Right ventricle myocardium inferior (tissue), 1 donor: ENCODE results near the gene PHF20. TPM values are rescaled to one million over a fixed set of nuclear protein-coding genes. Genes with fewer than 3 reads are reported as not detected.
"Not testable (repeated sequence)": the region's sequence is repeated elsewhere in the genome, so short reads cannot be mapped to it uniquely, and the experiment has no call there.

Experiments
- ATAC-seq: fragments of 200-7000 bp; cut with Tn5 transposase; one replicate; pipeline ENCODE4 v1.9.1; 2020; ENCODE audit warnings: mild to moderate bottlenecking, moderate library complexity
- DNase-seq: peaks from one replicate; pipeline ENCODE4 v3.0.0; 2021; ENCODE audit errors: missing footprints
- intact Hi-C: fragments of 100-400 bp; cut with DNase I; formaldehyde crosslinking; loops from one replicate; pipeline ENCODE4 v1.11.0; 2022
- long read RNA-seq: library from polyadenylated mRNA; unstranded; transcript quantifications from one replicate; pipeline ENCODE4 v2.0.0, GENCODE V29; 2021
- total RNA-seq: library from RNA; stranded (reverse); fragmentation: NEBNext Ultra II Directional; extraction: Animal tissue kit (Norgen Biotek cat#: 25700); gene quantifications from one replicate; pipeline ENCODE4 v1.2.1, GENCODE V29; 2021
- donor health status: DM: no; HTN: yes; CAD: no; lungs with severe emphysema.

PHF20 gene
- total RNA-seq: 36.7 TPM
- long read RNA-seq, partial matches to known transcripts: 5 of 9 reads
- long read RNA-seq, other reads (novel, unspliced or antisense): 3 of 9 reads

DNA sequence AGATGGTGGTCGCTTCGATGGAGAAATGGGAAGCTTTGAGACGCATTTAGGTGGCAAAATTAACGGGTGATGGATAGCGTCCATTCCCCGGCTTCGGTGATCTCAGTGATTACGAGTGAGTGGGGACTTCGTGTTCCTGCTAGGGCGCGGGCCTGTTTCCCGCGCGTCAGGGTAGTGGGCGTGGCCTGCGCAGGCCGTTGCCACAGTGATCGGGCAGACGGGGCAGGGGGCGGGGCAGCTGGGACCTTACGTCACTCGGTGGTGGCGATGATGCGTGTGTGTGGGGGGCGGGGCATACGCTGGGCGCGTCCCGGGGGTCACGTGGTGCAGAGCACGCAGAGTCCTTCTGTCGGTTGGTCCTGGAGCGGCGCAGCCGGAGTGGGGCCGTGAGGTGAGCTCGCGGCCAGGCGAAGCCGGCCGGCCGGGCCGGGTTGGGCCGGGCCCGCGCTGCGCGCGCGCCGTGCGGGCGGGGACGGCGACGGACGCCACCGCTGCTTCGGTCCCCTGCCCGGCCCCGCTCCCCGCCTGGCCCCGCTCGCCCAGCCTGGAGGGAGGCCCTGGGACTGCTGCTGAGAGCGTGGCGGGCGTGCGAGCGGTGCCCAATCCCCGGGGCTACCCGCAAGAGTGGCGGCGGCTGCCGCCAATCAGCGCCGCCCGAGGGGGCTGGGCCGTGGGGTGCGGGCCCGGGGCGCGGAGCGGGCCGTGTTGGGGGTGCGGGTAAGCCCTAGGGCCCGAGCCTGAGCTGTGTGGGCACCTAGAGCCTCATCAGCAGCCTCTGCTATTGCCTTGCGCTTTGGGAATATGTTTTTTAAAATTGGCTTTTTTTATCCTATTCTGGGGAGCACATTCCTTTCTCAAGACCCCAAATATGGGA is at the start of gene PHF20:
Gene PHF20, plus strand, starts transcription at position 327 of the 874 bp plus-strand sequence. CDS start 29,508 bp downstream, outside the sequence.
- ATAC-seq (peak; percentile 87), DNase-seq (peak; percentile 99)
- intact Hi-C loops: loop anchor here (1.0 kb wide), 1 partner anchor 30 kb away; the partner anchor contains the start of gene RBM39

DNA sequence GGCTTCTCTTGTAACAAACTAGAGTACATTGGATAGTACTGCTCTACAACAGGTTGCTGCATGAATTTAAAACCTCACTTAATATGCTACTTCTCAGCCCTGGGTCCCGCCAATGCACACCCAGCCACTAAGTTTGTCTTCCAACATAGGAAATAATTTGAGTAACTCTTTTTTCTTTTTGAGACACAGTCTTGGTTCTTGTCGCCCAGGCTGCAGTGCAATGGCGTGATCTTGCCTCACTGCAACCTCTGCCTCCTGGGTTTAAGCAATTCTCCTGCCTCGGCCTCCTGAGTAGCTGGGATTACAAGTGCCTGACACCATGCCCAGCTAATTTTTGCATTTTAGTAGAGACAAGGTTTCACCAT is 48.6 kb upstream of the PHF20 start:
- ATAC-seq, intact Hi-C loops, DNase-seq: not testable (repeated sequence)

DNA sequence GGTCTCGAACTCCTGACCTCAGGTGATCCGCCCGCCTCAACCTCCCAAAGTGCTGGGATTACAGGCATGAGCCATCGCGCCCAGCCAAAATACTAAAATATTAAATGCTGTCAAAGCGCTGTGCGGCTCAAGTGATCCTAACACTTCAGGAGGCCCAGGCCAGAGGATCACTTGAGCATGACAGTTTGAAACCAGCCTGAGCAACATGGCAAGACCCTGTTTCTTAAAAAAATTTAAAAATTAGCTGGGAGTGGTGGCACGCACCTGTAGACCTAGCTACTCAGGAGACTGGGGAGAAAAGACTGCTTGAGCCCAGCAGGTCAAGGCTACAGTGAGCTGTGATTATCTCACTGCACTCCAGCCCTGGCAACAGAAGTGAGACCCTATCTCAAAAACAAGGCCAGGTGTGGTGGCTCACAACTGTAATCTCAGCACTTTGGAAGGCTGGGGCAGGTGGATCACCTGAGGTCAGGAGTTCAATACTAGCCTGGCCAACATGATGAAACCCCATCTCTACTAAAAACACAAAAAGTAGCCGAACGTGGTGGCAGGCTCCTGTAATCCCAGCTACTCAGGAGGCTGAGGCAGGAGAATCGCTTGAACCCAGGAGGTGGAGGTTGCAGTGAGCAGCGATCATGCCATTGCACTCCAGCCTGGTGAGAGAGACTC is 48.0 kb upstream of the PHF20 start:
- ATAC-seq, DNase-seq, intact Hi-C loops: not testable (repeated sequence)

DNA sequence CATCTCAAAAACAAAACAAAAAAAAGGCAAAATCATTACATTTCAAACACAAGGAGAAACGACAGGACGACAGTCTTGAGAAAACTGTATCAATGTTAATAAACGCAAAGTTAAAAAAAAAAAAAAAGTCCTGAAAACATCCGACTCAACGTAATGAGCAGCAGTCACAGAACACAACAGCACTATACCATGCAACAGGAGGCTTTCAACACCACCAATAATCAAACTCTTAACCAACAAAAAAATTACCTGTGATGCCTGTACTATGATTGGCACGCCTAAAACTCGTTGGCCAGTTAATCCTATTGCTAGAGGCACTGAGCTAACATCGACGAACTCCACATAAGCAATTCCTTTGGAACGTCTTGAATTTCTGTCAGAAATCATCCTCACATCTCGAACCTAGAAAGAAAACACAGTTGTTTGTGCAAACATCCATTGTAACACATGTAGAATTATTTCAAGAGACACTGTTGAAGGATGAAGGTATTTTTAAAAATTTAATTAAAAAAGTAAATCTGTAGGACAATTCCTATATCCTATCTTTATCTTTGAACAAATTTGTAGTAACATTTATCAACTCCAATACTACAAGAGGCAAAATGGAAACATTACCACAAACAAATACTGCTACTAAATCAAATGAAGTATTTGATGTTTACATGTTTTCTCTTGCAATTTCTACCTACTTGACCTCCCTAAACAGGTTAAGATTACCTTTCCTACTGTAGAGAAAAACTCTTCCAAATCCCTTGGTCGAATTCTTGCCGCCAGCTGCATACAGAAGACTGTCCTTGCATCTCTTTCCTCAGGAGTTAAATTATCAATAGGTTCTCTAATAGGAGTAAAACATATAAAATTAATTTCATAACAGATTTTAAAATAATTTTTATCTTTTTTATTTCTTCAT is 47.2 kb upstream of the PHF20 start:
- DNase-seq (no peak), ATAC-seq (no peak)
- intact Hi-C loops: no loop called here

DNA sequence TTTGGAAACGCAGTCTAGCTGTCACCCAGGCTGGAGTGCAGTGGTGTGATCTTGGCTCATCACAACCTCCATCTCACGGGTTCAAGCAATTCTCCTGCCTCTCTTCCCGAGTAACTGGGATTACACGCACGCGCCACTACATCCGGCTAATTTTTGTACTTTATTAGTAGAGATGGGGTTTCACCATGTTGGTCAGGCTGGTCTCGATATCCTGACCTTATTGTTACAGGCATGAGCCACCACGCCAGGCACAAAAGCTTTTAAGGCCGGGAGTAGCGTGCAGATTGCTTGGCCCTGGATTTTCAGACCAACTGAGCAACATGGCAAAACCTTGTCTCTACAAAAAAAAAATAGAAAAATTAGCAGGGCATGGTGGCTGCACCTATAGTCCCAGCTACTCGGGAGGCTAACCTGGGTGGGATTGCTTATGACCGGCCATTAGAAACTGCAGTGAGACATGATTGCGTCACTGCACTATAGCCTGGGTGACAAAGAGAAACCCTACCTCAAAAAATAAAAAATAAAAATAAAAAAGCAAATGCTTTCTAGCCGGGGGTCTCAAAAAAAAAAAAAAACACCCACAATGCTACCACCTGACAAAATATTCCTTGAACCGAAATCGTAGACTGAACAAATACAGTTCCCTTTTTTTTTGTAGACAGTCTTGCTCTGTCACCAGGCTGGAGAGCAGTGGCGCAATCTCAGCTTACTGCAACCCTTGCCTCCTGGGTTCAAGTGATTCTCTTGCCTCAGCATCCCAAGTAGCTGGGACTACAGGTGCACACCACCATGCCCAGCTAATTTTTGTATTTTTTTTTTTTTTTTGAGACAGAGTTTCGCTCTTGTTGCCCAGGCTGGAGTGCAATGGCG is 44.7 kb upstream of the PHF20 start:
- DNase-seq (no peak), ATAC-seq (no peak)
- intact Hi-C loops: no loop called here

DNA sequence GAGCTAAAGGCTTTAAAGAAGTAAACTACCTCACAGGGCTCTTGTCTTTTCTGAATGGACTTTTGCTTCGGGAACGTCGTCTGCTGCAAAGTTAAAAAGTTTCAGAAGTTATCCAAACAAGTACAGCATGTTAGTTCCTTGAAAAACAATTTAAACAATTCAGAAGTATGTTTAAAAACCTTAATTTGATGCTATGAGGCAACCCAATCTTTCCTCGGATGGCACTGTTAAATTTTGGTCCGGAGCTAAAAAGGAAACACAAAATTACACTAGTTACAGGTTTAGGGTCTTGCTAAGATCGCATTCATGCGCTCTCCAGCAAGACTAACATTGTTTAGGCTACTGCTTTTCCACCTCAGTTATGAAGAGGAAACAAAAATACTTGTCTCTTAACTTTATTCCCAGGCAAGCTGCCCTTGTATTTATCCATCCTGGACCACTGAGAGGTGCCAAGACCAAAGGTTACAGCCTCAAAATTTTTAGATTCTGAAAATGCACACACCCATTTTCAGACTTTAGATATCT is 42.5 kb upstream of the PHF20 start:
- ATAC-seq: no peak

DNA sequence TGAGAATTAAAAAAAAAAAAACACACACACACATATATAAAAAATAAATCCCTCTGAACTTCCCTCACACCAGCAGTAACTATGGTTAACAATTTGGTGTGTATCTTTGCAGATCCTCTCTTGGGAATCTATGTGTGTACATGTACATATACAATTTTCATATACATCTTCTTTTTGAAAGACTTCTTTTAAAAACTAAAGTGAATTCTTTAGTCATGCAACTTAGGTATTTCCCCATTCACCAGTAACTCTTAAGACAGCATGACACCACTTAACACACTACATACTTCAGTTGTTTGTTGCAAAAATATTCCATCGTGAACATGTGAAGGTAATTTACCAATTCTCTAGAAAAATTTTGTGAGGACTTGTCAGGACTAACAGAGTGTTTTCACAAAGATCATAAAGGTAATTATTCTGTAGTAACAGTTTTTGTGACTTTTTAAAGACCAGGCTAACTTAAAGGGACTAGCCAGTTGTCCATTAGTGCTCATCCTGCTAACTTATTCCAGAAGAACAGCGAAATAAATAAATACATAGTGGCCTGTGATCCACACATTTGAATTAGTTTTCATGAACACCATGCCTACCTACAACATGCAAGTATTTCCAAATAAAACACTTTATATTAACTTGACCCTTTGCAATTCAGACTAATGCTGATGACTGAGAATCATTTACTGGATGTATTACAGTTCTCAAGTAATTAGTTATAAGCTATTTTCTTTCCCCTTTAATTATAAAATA is 41.8 kb upstream of the PHF20 start:
- ATAC-seq: no peak
- DNase-seq: no peak
- intact Hi-C loops: loop anchor here (10.0 kb wide), 1 partner anchor 265 kb away; no protein-coding TSS in a partner anchor

More for the DNA sequence above, 42.5 kb upstream of the PHF20 start:
- no peak for DNase-seq
- intact Hi-C loops: no loop called here

DNA sequence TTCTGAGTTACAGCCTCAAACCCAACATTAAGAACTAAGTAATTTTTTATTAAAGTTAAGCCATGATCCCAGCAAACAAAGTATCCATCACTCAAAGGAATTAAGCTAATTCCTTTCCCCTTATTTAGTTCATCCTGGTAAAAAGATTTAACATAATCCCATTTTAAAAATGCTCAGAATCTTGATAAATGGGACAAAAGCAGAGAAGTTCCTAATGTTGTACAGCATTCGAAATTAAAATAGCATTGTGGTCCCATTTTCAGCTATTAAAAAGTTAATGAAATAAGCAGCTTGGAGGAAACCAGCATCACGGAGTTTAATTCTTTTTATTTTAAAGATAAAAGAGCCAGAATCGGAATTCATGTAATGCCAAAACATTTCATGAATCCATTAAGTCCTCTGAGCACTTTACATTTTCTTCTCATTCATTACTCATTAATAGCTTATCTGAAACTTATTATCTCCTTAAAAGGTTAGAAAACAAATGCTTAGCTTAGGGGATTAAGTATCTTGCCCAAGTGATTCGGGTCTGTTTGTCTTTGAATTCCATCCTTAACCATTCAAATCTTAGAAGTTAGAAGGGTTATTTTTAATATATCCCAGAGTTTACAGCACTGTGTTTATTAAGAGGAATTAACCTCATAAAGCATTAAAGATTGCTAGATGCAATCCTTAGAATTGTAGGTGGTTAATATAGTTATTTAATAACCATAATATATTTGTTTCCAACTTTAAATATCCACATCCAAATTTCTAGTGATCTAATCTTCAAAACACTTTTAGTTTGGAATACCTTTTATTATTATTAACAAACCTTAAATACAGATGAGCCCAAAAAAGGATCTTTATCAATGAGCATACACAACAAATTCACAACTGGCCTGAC is 41.0 kb upstream of the PHF20 start:
- no peak for DNase-seq
- no peak for ATAC-seq
- intact Hi-C loops: loop anchor here (10.0 kb wide), 1 partner anchor 266 kb away; no protein-coding TSS in a partner anchor

DNA sequence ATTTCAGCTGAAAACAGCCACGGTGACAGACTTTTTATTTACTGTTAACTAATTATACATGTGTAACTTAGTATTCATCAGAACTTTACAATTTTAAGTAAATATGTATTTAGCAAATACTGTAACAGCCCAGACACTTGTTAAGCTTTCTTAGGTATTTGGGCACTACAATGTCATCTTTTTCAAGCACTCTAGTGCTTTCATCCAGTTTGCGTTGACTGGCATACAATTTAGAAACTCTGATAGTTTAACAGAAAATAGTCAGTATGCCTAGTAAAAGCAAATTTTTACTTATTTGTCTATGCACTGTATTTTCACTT is 40.4 kb upstream of the PHF20 start:
- ATAC-seq: no peak
- intact Hi-C loops: loop anchor here (10.0 kb wide), 1 partner anchor 267 kb away; no protein-coding TSS in a partner anchor

DNA sequence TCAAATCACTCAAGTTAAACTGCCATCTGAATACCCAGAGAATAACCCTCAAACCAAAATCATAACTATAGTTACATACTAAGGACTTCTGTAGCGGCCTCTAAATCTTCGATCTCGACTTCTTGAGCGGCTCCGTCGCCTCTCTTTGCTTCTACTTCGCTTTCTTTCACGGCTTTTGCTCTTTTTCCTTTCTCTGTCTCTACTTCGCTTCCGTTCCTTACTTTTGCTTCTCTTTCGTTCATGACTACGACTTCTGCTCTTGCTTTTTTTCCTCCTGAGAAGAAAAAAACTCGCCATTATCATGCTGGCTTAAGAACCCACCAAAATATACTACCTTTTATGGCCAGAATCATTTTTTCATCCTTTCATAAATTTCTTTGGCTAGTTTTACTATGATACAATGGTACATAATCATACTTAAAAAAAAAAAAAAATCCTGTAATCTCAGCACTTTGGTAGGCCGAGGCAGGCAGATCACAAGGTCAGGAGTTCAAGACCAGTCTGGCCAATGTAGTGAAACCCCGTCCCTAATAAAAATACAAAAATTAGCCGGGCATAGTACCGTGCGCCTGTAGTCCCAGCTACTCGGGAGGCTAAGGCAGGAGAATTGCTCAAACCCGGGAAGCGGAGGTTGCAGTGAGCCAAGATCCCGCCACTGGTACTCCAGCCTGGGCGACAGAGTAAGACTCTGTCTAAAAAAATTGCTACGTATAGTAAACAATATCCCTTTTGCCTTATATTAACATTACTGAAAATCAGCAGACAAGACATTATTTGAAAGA is 39.8 kb upstream of the PHF20 start:
- DNase-seq: no peak
- intact Hi-C loops: loop anchor here (10.0 kb wide), 1 partner anchor 267 kb away; no protein-coding TSS in a partner anchor
- ATAC-seq: no peak

More for the DNA sequence above, 40.4 kb upstream of the PHF20 start:
- no peak for DNase-seq

DNA sequence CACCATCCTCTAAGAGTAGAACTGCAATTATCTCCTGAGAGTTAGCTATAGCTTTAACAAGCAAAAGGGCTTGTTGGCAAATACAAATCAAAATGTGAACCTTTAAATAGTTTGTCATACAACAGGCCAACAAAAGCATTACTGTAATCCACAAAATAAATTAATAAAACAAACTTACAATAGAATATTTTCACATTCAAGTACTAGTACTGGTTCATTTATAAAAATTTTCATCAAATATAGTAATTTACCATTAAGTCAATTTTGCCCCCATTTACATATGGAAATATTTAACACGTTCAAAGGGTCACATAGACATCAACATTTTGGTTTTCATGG is 39.2 kb upstream of the PHF20 start:
- ATAC-seq: no peak
- DNase-seq: no peak
- intact Hi-C loops: loop anchor here (10.0 kb wide), 1 partner anchor 268 kb away; no protein-coding TSS in a partner anchor

DNA sequence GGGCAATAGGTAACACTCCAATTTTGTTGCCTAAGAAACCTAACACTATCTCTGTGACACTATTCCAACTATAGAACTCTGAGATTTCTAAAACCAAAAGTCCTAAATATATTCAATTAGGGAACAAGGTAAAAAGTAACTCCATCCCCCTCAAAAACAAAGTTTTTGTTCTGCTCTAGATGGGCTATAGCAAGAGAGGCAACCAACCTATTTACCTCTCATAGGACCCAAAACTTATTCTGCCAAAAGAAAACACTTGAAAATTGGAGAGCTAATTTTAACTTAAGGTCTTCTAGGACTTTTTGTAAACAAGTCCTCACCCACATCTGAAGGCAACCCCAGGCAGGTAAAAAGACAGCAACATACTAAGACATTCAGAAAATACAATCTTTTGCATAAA is 37.4 kb upstream of the PHF20 start:
- DNase-seq: no peak
- intact Hi-C loops: loop anchor here (10.0 kb wide), 1 partner anchor 270 kb away; no protein-coding TSS in a partner anchor
- ATAC-seq: no peak

DNA sequence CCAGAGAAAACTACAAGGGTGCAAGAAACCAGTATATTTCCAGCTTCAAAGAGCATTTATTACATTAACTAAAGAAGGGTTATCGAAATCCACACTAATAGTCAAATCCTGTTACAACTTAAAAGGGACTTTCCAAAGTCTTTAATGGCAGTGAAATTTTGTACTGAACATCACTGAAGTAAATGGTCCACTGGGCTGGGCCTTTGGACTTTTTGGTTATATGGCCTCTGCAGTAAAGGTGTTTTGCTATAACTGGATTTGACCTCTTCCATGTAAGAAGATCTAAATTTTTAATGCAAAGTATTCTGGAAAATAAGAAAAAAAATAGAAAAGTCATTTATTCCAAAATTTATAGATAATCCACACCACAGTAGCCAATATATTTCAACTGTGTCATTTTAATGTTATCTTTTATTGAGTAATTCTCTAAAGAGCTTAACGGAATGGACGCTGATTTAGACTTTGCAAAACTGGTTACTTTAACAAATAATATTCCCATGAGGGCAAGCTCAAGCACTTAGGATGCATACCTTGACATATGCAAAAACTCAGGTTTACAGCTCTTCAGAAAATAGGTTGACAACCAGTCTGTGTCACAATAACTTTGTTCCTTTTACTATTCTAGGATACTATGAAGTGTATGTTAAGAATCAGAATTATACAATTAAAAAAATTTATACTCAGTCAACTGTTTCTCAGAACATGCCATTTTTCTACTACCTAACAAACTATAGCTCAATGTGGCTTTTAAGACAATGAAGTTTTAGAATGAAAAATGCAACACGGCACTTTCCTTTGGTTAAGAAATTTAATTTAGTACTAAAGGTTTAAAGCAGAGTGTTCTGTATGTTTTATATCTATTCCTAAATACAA is 36.8 kb upstream of the PHF20 start:
- ATAC-seq (no peak), DNase-seq (no peak)
- intact Hi-C loops: loop anchor here (5.0 to 10.0 kb wide), 2 partner anchors 33 to 270 kb away; no protein-coding TSS in a partner anchor

DNA sequence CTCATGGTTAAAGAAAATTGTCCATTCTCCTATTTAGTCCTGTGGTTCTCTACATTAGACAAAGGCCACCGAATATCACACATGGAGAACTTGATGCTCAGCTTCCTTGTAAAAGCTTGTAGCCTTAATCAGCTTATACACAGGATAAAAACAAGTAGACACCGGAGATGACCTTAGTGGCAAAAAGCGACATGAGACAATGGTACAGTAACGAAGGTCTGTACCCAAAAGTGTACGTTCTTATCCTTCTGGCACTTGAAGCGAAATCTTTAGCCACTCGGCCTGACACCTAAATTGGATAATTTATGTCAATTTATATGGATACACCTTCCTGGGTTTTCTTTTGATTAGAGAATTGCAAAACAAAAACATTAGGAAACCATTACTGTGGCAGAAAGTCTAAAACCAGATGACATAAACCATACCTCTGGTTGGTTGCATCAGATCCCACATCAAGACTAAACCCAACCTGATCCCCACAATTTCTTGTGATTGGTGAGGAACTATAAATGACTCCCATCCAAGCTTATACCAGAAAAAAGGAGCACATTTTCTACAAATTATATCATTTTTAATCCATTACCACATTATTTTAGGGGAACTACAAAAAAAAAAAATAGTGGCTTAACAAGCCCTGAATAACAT is 35.9 kb upstream of the PHF20 start:
- DNase-seq (no peak), ATAC-seq (no peak)
- intact Hi-C loops: loop anchor here (5.0 to 10.0 kb wide), 2 partner anchors 34 to 271 kb away; no protein-coding TSS in a partner anchor
